SK-N-DZ (cell line): ENCODE data around the gene MFF.
"Not testable (repeated sequence)": the region's sequence is repeated elsewhere in the genome, so short reads cannot be mapped to it uniquely, and the experiment has no call there.

Source experiments
- DNase-seq: peaks from one replicate; pipeline ENCODE4 v3.0.0-alpha.2; 2015; ENCODE audit warnings: low spot score

MFF gene

GRCh38 chr2:227376656-227377396, 51.8 kb downstream of the MFF start:
- no peak for DNase-seq

GRCh38 chr2:227377467-227378351, 52.7 kb downstream of the MFF start:
- no peak for DNase-seq

GRCh38 chr2:227378371-227378782, 53.3 kb downstream of the MFF start:
- DNase-seq = no peak

DNA sequence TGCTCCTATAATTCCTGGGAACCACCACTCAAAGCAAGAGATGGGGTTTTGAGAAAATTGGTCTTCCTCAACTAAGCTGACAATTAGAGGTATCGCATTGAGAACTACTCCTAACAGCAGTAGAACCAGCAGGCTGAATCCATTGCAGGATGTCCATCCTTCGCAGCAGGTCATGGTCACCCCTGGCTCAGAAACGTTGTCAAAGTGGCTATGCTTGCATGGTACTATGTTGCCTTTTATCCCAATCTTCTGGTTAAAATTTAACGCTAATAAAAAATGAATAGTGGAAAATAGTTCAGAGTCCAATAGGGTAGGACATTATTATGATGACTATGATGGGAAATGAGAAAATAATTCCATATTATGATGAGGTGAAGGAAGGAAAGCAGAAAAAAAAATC, 54.0 kb downstream of the MFF start, which contains the start of gene TM4SF20:
TSS of gene TM4SF20 (minus strand) at position 212 of the 400 bp plus-strand sequence. CDS start at position 174, 38 bp downstream.
- DNase-seq = no peak

- not testable (repeated sequence) for DNase-seq
Measured at GRCh38 chr2:227382241-227382835, 57.3 kb downstream of the MFF start.

GRCh38 chr2:227383686-227384085, 58.6 kb downstream of the MFF start:
- DNase-seq = no peak

- DNase-seq = no peak
Measured at GRCh38 chr2:227386630-227387029, 61.6 kb downstream of the MFF start.

GRCh38 chr2:227387583-227387982, 62.5 kb downstream of the MFF start, which contains the start of gene SCYGR1:
Gene SCYGR1, minus strand, starts transcription at chr2:227387949. Its CDS starts 0 bp downstream, at chr2:227387949.
- DNase-seq = not testable (repeated sequence)

- no peak for DNase-seq
Measured at GRCh38 chr2:227388537-227389011, 63.5 kb downstream of the MFF start.

DNA sequence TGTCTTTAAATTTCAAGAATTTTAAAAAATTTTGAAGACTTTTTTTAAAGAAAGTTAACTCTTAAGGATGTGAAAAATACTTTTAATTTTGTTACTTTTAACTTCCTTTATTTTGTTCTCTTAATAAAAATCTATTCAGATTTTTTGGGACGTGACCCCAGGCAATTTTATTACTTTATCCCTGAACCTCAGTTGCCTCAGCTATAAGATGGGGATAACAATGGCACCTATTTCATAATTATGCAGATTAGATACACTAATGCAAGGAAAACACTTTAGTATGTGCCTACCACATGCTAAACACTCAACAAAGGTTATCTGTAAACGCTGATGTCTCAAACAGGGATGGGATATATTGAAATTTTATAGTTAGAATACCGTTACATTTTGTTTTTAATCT, 64.2 kb downstream of the MFF start:
- no peak for DNase-seq

DNA sequence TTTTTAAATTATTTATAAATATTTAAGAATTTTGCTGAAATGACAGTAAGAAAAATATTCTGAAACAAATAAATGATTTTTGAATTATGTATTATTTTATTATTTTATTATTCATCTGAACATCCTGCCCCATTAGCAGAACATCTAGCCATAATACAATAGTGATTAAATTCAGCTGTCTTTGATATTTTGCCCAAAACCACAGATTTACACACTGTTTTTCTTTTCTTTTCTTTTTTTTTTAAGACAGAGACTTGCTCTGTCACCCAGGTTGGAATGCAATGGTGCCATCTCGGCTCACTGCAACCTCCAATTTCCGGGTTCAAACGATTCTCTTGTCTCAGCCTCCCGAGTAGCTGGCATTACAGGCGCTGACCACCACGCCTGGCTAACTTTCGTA, 64.6 kb downstream of the MFF start:
- no peak for DNase-seq

- no peak for DNase-seq
Measured at GRCh38 chr2:227390468-227391256, 65.6 kb downstream of the MFF start.

DNA sequence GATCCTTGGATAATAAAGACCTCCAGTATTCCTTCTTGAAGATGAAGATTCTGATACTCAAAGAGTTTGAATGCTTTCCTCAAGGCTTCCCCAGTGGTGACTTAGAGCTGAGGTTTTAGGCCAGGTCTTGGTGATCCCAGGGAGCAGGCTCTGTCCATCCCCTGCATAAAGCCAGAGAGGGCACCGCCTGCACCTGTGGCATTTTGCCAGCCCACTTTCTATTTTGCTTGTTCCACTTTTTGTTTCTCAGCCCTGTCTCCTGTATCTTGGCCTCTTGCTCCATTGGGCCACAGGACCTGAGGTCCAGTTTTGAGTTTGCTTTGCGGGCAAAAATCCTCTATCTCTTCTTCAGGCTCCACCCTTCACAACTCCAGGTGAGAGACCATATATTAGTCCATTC, 69.3 kb downstream of the MFF start:
- DNase-seq = no peak

DNA sequence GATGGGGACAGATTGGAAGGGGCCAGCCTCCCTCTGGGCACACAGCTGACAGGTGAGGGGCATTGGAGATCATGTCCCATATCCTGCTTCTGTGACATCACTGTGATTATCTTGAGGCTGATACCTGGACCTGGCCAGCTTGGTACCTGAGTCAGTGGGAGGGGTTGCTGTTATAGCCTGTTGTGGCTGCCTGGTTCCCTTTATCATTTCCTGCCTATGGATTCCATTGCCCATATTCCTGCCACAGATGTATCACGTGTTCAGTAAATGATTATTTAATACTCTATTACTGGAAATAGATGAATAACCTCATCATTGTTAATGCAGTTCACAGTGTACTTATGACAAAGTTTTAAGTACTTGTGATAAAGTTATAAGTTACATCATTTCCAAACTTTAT, 70.5 kb downstream of the MFF start:
- DNase-seq = no peak

- DNase-seq = no peak
Measured at GRCh38 chr2:227397562-227397961, 72.5 kb downstream of the MFF start.

DNA sequence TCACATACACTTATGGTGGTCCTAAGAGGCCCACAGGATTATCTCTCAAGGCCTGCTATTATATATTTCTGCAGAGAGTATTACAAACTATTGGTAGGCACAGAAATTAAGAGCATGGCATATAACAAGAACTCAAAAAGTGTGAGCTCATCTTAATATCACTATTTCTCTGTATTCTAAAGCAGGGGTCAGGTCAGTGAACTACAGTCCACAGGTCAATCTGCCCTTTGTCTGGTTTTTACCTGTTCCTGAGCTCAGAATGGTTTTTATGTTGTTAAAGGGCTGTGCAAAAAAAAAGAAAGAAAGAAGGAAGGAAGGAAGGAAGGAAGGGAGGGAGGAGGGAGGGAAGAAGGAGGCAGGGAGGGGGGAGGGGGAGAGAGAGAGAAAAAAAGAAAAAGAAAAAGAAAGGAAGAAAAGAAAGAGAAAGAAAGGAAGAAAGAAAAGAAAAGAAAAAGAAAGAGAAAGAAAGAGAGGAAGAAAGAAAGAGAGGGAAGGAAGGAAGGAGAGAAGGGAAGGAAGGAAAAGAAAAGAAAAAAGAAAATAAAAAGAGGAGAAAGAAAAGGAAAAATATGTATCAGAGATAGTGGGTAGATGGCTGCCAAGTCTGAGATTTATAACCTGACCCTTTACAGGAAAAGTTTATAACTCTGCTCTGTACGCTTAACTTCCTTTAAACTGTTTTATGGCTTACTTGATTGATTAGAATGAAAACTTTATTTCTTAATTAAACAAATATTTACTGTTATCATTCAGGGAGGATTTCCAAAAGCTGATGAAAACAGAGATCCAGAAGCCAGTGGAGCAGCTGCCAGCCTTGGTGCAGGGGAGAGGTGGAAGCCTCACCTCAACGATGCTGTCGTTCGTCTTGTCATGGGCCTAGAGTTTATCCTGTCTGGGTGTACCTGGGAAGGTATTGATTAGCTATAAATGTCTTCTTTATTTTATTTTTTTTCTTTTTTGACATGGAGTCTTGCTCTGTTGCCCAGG, 73.9 kb downstream of the MFF start:
- DNase-seq = no peak

GRCh38 chr2:227401550-227401949, 76.5 kb downstream of the MFF start:
- no peak for DNase-seq

GRCh38 chr2:227402321-227402720, 77.3 kb downstream of the MFF start:
- no peak for DNase-seq

DNA sequence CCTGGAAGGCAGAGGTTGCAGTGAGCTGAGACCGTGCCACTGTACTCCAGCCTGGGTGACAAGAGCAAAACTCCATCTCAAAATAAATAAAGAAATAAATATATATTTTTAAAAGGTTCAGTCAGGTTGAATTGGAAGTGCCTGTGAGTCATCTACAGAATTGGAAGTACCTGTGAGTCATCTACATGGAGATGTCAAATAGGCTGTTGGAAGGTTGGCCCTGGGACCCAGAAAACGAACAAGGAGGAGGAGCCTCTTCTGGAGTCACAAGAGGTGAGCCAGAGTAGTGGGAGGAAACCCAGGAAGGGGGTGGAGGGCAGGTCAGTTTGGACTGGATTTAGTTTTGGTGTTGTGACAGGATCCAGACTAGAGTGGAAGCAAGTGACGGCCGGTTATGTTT, 77.9 kb downstream of the MFF start:
- no peak for DNase-seq
